Ishikawa (cell line): Measurements from ENCODE around the gene LARP4B.

Experiments
- CEBPB ChIP-seq: IDR thresholded peaks from 2 replicates; pipeline ENCODE4 v1.6.1; 2012
- CREB1 ChIP-seq: IDR thresholded peaks from 2 replicates; pipeline ENCODE4 v1.6.1; 2012; ENCODE audit warnings: low read depth
- EGR1 ChIP-seq: IDR thresholded peaks from 2 replicates; pipeline ENCODE4 v1.6.1; 2012
- EP300 ChIP-seq: IDR thresholded peaks from 2 replicates; pipeline ENCODE4 v1.6.1; 2012; ENCODE audit warnings: borderline replicate concordance
- FOXM1 ChIP-seq: IDR thresholded peaks from 2 replicates; pipeline ENCODE4 v1.6.1; 2012; ENCODE audit warnings: low read depth, borderline replicate concordance
- MAX ChIP-seq: IDR thresholded peaks from 2 replicates; pipeline ENCODE4 v1.6.1; 2012
- NFIC ChIP-seq: IDR thresholded peaks from 2 replicates; pipeline ENCODE4 v1.6.1; 2012
- RAD21 ChIP-seq: IDR thresholded peaks from 2 replicates; pipeline ENCODE4 v1.6.1; 2012; ENCODE audit warnings: low read depth
- REST ChIP-seq: IDR thresholded peaks from 2 replicates; pipeline ENCODE4 v1.6.1; 2012; ENCODE audit warnings: low read depth, mild to moderate bottlenecking
- TAF1 ChIP-seq: IDR thresholded peaks from 2 replicates; pipeline ENCODE4 v1.6.1; 2012; ENCODE audit warnings: low read depth, mild to moderate bottlenecking
- TCF12 ChIP-seq: IDR thresholded peaks from 2 replicates; pipeline ENCODE4 v1.6.1; 2012; ENCODE audit warnings: low read depth
- TEAD4 ChIP-seq: IDR thresholded peaks from 2 replicates; pipeline ENCODE4 v1.6.1; 2012
- USF1 ChIP-seq: IDR thresholded peaks from 2 replicates; pipeline ENCODE4 v1.6.1; 2012
- YY1 ChIP-seq: IDR thresholded peaks from 2 replicates; pipeline ENCODE4 v1.6.1; 2012; ENCODE audit warnings: low read depth
- ZBTB7A ChIP-seq: IDR thresholded peaks from 2 replicates; pipeline ENCODE4 v1.6.1; 2012; ENCODE audit warnings: low read depth

Gene LARP4B

GRCh38 chr10:810351-810846, 121.1 kb downstream of the LARP4B start:
- TF ChIP-seq FOXM1 (no peak), RAD21 (peak; percentile 23; the same call in 1 of the 2 replicates)

- TF ChIP-seq CREB1 (no peak), USF1 (no peak), TEAD4 (no peak), TCF12 (no peak), YY1 (no peak), EP300 (no peak)
Observed at GRCh38 chr10:809671-810350, 121.7 kb downstream of the LARP4B start.

- TF ChIP-seq RAD21 (no peak), ZBTB7A (no peak), USF1 (no peak), EGR1 (no peak), MAX (no peak), EP300 (no peak), TEAD4 (no peak), REST (no peak), CREB1 (no peak), NFIC (no peak), FOXM1 (no peak), YY1 (no peak), CEBPB (no peak), TAF1 (no peak), TCF12 (no peak)
Observed at GRCh38 chr10:807958-808353, 123.5 kb downstream of the LARP4B start.

- no peak for TF ChIP-seq CEBPB
Observed at GRCh38 chr10:807163-807957, 124.1 kb downstream of the LARP4B start.

GRCh38 chr10:806451-807162, 124.9 kb downstream of the LARP4B start:
- TF ChIP-seq USF1 = no peak
- no peak for TF ChIP-seq TEAD4
- TF ChIP-seq YY1 = no peak
- TF ChIP-seq ZBTB7A = no peak
- no peak for TF ChIP-seq RAD21
- TF ChIP-seq EGR1 = no peak
- TF ChIP-seq CREB1 = no peak
- TF ChIP-seq EP300 = no peak
- TF ChIP-seq CEBPB = no peak
- no peak for TF ChIP-seq TAF1
- TF ChIP-seq MAX = no peak
- TF ChIP-seq REST = no peak
- TF ChIP-seq NFIC = no peak
